Mucosa of stomach (tissue), 1 donor: ENCODE data around the gene ZMYND11.
"Not testable (repeated sequence)": the region's sequence is repeated elsewhere in the genome, so short reads cannot be mapped to it uniquely, and the experiment has no call there.

Experiments
- H3K27me3 ChIP-seq: one replicate; pipeline ENCODE4 v1.7.0; 2013; ENCODE audit warnings: mild to moderate bottlenecking, low read length; ENCODE audit not compliant: control insufficient read depth, insufficient read depth
- H3K36me3 ChIP-seq: one replicate; pipeline ENCODE4 v1.7.0; 2013; ENCODE audit warnings: low read length; ENCODE audit not compliant: control insufficient read depth, insufficient read depth
- H3K4me1 ChIP-seq: one replicate; pipeline ENCODE4 v1.7.0; 2013; ENCODE audit warnings: mild to moderate bottlenecking, low read length; ENCODE audit not compliant: control insufficient read depth, insufficient read depth
- H3K4me3 ChIP-seq: one replicate; pipeline ENCODE4 v1.7.0; 2013; ENCODE audit warnings: low read length
- H3K9ac ChIP-seq: one replicate; pipeline ENCODE4 v1.7.0; 2013; ENCODE audit warnings: mild to moderate bottlenecking, low read length, moderate library complexity
- H3K9me3 ChIP-seq: one replicate; pipeline ENCODE4 v1.7.0; 2013; ENCODE audit warnings: mild to moderate bottlenecking, low read length, moderate library complexity; ENCODE audit not compliant: control insufficient read depth
- donor health status: Pancreatic carcinoma.

The ZMYND11 gene

DNA sequence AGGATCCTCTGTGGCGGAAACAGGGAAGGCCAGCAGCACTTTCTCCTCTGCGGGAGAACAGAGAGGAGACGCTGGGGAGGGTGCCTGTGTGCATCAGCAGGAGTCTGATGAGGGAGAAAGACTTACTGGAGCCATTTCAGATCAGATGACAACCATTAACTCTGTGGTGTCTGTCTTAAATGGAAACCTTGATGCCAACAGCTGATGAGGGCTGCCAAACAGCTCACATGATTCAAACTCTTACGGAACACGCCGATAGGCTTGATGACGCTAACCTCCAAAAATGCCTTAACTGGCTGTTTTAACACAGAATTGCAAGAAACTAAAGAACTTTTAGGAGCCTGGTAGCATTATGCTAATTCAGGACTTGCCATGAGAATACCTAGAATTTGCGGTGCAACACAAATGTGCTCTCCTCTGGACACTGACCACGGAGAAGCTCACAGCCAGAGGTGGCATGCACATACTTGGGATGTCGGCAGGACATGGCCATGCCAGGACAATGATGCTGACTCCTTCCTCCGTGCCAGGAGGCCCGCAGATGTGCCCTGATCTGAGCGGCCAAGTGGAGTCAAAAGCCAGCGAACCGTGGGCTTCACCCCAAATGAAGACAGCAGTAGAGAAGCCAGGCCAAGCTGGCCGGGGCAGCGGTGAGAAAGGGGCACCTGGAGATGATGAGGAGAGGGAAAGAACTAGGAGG is 154.9 kb downstream of the ZMYND11 start:
- H3K4me1 ChIP-seq = no peaks in the 10 kb centered on the region
- H3K36me3 ChIP-seq = no peaks in the 10 kb centered on the region
- no peaks in the 10 kb centered on the region for H3K9me3 ChIP-seq
- no peak overlapping the region for H3K9ac ChIP-seq
- H3K27me3 ChIP-seq = no peaks in the 10 kb centered on the region
- H3K4me3 ChIP-seq = no peak overlapping the region

DNA sequence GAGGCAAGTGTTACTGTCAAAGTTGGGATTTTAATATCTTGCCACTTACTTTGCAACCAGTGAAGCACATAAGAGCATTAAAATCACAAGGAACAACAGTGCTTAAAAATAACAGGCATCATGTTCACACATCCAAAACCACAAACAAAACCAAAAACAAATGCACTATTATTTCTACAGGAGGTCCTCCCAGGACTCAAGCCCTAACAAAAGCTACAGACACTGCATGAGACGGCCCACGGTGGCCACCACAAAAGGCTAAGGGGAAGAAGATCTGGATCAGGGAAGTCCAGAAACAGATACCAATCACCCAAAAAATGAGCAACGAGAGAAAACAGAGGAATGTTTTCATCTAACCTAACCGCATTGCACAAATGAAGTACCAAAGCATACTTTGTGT is 158.4 kb downstream of the ZMYND11 start:
- H3K36me3 ChIP-seq = no peaks in the 10 kb centered on the region
- peaks cover 4% of the 10 kb centered on the region for H3K4me1 ChIP-seq
- no peaks in the 10 kb centered on the region for H3K27me3 ChIP-seq
- no peak overlapping the region for H3K4me3 ChIP-seq
- no peak overlapping the region for H3K9ac ChIP-seq
- H3K9me3 ChIP-seq = no peaks in the 10 kb centered on the region

DNA sequence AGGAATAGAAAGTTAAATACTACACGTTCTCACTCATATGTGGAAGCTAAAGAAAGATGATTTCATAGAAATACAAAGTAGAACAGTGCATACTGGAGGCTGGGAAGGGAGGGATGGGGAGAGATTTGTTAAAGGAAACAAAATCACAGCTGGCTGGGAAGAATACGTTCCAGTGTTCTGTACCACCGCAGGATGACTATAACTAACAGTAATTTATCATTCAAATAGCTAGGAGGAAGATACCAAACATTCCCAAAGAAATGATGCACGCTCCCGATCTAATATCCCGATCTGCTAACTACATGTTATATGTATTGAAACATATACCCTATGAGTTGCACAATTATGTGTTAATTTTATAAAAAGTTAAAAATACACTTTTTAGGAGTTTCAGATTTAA is 162.3 kb downstream of the ZMYND11 start:
- Histone ChIP-seq H3K27me3 (no peaks in the 10 kb centered on the region), H3K4me3 (no peak overlapping the region), H3K9me3 (no peaks in the 10 kb centered on the region), H3K9ac (no peak overlapping the region), H3K36me3 (no peaks in the 10 kb centered on the region), H3K4me1 (peaks cover 4% of the 10 kb centered on the region)

DNA sequence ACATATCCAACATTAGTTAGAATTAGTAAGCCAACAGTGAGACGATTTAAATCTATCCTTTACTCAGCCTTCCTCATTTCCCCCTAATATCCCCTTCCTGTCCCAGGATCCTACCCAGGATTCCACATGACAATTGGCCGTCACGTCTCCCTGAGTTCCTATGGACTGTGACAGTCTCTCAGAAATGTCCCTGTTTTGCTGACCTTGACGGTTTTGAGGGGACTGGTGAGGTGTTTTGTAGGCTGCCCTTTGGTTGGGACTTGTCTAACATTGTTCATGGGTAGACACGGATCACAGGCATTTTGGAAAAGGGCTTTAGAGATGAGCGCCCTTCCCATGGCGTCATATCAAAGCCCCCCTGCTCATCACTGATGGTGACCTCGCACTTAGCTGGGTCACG is 162.8 kb downstream of the ZMYND11 start:
- Histone ChIP-seq H3K36me3 (no peaks in the 10 kb centered on the region), H3K4me1 (peaks cover 4% of the 10 kb centered on the region), H3K9ac (no peak overlapping the region), H3K9me3 (no peaks in the 10 kb centered on the region), H3K27me3 (no peaks in the 10 kb centered on the region), H3K4me3 (no peak overlapping the region)

DNA sequence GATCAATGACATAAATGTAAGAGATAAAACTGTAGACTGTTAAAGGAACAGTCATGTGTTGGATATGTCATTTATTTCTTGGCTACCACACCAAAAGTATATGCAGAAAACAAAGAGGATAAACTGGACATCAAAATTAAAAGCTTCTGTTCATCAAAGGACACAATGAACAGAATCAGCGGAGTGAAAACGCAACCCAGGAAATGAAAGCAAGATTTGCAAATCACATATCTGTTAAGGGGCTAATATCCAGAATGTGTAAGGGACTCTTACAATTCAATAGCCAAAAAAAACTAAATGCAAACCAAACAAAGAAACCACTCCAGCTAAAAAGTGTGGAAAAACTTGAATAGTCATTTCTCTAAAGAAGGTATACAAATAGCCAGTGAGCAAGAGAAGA is 164.3 kb downstream of the ZMYND11 start:
- no peaks in the 10 kb centered on the region for H3K36me3 ChIP-seq
- peaks cover 4% of the 10 kb centered on the region for H3K4me1 ChIP-seq
- H3K4me3 ChIP-seq = no peak overlapping the region
- no peak overlapping the region for H3K9ac ChIP-seq
- no peaks in the 10 kb centered on the region for H3K9me3 ChIP-seq
- no peaks in the 10 kb centered on the region for H3K27me3 ChIP-seq

DNA sequence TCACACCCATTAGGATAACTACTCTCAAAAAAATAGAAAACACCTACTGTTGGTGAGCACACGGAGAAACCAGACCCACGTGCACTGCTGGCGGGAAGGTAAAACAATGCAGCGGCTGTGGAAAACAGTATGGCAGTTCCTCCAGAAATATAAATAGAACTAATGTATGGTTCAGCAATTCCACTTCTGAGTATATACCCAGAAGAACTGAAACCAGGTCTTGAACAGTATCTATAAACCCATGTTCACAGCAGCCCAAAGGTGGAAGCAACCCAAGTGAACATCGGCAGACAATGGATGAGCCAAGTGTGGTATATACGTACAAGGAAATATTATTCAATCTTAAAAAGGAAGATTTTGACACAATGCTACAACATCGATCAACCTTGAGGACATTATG is 164.7 kb downstream of the ZMYND11 start:
- no peak overlapping the region for H3K4me3 ChIP-seq
- no peak overlapping the region for H3K9ac ChIP-seq
- no peaks in the 10 kb centered on the region for H3K27me3 ChIP-seq

DNA sequence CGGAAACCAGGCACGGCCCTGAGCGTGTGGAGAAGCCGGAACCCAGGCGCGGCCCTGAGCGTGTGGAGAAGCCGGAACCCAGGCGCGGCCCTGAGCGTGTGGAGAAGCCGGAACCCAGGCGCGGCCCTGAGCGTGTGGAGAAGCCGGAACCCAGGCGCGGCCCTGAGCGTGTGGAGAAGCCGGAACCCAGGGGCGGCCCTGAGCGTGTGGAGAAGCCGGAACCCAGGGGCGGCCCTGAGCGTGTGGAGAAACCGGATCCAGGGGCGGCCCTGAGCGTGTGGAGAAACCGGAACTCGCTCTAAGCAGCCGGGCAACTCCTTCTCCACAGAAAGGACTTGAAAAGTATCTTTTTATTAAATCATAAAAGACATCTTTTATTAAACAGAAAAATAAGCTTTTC is 165.3 kb downstream of the ZMYND11 start:
- H3K9me3 ChIP-seq, H3K27me3 ChIP-seq, H3K4me1 ChIP-seq, H3K36me3 ChIP-seq, H3K4me3 ChIP-seq, H3K9ac ChIP-seq: not testable (repeated sequence)

More for the DNA sequence above, 164.7 kb downstream of the ZMYND11 start:
- no peaks in the 10 kb centered on the region for H3K36me3 ChIP-seq
- peaks cover 4% of the 10 kb centered on the region for H3K4me1 ChIP-seq
- H3K9me3 ChIP-seq = no peaks in the 10 kb centered on the region

DNA sequence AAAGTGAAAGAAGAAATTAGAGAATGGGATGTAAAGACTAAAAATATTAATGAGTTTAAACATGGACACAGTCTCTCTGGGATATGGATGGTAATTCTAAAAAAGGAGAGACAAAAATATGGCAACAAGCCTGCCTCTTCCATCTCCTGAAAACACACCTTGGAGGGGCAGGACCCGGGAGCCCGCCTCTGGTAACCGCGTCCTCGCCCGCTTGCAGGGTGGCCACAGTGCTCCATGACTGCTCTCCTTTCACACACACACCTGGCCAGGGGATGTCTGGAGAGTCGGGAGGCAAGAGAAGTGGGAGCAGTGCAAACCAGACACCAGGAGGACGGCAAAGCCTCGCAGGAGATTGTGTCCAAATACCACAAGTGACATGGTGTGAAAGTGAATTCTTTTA is 166.3 kb downstream of the ZMYND11 start:
- Histone ChIP-seq H3K4me1 (peaks cover 4% of the 10 kb centered on the region), H3K36me3 (no peaks in the 10 kb centered on the region), H3K27me3 (no peaks in the 10 kb centered on the region), H3K9me3 (no peaks in the 10 kb centered on the region), H3K4me3 (no peak overlapping the region), H3K9ac (no peak overlapping the region)
